Umbilical cord (tissue), 2 donors: ENCODE results near the gene CFAP57. TPM values are rescaled to one million over a fixed set of nuclear protein-coding genes. Genes with fewer than 3 reads are reported as not detected.

Experiments
- DNase-seq: peaks from one replicate; pipeline ENCODE4 v3.0.0-alpha.2; 2015; ENCODE audit warnings: low spot score
- total RNA-seq: library from RNA; depleted of rRNA; stranded (reverse); fragments of >200 nt; gene quantifications from one replicate; pipeline ENCODE4 v1.2.3, GENCODE V29; 2014; ENCODE audit warnings: low replicate concordance; ENCODE audit not compliant: insufficient read depth

Gene CFAP57
- total RNA-seq, 1 donor from 2014 or later = 5.3 TPM

DNA sequence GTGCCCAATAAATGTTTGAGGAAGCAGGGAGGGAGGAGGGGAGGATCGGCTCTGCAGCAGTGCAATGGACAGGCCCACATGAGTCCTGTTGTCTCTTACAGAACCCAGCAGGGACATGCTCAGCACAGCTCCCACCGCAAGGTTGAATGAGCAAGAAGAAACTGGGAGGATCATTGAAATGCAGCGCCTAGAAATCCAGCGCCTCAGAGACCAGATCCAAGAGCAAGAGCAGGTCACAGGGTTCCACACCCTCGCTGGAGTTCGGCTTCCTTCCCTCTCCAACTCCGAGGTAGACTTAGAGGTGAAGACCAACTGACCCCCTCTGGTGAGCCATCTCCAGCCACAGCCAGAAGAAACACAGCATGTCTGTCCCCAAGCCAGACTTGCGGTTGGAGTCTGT, 81.7 kb downstream of the CFAP57 start:
- no peak for DNase-seq

GRCh38 chr1:43255438-43256210, 83.5 kb downstream of the CFAP57 start:
- no peak for DNase-seq

GRCh38 chr1:43256675-43257570, 84.8 kb downstream of the CFAP57 start:
- DNase-seq = no peak

DNA sequence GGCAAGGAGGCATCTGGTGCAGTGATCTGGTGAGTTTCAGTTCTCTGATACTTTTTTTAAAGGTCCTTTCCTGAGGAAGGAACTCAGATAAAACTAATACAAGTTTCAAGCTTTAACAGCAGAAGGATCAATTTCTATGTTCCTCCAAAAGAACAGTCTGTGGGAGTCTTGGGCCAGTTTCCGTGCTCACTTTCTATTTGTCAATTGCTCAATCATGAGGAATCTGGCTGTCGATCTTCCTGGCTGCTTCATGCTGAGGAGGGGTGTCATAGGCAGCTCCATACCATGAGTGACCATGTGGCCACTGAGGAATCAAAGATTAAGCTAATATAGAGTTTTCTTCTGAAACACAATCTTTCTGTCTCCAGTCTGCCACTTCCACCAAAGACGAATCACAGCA, 86.2 kb downstream of the CFAP57 start:
- no peak for DNase-seq

DNA sequence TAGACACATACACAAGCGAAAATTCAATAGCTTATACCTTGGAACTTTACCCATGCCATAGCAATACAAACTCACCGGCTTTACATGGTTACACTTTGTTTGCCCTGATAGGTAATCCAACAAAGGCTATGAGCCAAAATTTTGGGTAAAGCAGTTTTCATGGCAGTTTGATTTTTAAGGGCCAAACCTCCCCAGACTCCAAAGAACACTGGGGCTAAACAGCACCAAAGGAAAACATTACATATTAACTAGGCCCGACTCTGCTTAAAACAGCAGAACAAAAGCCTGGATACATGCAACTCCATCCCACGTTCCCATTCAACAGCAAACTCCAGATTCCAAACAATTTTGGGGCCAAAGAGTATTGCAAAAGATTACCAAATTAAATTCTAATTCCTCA, 93.3 kb downstream of the CFAP57 start:
- no peak for DNase-seq

DNA sequence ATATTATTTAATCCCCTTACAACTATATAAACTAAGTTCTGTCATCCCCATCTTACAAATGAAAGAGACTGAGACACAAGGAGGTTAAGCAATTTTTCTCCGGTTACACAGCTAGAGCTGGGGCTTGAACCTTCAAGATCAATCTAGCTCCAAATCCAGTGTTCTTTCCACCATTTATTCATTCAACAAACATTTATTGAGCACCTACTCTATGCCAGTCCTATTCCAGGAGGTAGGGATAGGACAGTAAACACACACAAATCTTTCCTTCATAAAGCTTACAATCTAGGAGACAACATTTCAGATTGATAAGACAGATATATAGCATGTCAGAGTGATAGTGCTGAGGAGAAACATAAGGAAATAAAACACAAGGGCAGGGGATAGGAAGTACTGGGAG, 94.8 kb downstream of the CFAP57 start:
- DNase-seq = no peak

DNA sequence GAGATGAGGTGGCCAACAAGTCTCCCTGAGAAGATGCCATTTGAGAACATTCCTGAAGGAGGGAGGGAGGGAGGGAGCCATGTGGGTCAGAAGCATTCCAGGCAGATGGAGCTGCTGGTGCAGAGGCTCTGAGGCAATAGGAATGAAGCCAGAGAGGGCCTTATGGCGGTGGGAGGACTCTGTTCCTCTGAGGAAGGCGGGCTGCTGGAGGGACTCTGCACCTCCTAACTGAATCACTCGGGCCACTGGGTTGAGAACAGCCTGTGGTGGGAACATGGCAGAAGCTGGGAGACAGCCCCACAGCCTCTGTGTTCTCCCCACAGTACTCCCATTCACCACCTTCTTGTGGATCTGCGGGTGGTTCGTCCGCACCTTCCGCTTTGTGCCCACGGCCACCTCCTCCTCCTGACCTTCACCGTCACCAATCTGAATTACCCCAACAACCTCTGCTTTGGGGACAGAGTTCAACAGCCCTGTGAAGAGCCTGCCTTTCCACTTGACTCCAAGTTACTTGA, 95.2 kb downstream of the CFAP57 start:
- DNase-seq = peak; percentile 12

- DNase-seq = no peak
These were observed 95.8 kb downstream of the CFAP57 start for GRCh38 chr1:43267818-43268425.

GRCh38 chr1:43269627-43270375, 97.7 kb downstream of the CFAP57 start, which contains the start of gene TMEM125:
Gene TMEM125, plus strand, starts transcription at chr1:43269983. Its CDS starts 2,740 bp downstream, at chr1:43272723.
- no peak for DNase-seq

GRCh38 chr1:43270421-43271095, 98.4 kb downstream of the CFAP57 start:
- peak; percentile 54 for DNase-seq

- no peak for DNase-seq
These were observed 99.3 kb downstream of the CFAP57 start for GRCh38 chr1:43271186-43272118.

- DNase-seq = no peak
These were observed 100.0 kb downstream of the CFAP57 start for GRCh38 chr1:43272161-43272560.

GRCh38 chr1:43272576-43273571, 100.7 kb downstream of the CFAP57 start:
- DNase-seq = no peak

- DNase-seq = no peak
These were observed 101.6 kb downstream of the CFAP57 start for GRCh38 chr1:43273708-43274107.

DNA sequence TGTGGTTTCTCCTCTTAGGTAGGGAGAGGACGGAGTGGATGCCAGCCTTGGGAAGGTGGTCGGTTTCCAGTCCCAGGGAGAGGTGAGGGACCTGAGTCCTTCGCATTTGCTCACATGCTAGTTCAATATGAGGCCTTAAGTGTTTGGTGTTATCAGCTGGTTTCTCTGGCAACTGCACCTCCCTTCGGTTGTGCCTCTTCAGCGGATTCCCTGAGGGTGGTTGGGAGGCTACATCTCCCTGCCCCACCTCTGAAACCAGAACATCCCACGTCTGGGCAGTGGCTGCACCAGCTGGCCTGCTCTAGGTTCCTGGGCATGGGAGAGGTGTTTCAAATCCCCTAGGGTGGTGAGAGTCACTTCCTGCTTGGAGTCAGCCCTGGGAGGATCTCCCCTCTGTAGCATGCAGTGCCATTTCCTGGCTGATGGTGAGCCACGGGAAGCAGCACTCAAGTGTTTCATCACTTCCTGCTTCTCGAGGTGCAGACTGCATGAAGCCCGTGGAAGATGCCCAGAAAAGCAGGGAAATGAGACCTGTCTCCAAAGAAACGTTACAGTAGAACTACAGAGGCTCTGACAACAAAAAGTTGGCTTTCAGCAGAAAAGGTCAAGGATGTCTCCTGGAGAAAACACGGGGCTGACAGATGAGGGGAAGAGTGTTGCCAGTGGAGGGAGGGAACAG, 102.1 kb downstream of the CFAP57 start:
- DNase-seq = peak; percentile 9

DNA sequence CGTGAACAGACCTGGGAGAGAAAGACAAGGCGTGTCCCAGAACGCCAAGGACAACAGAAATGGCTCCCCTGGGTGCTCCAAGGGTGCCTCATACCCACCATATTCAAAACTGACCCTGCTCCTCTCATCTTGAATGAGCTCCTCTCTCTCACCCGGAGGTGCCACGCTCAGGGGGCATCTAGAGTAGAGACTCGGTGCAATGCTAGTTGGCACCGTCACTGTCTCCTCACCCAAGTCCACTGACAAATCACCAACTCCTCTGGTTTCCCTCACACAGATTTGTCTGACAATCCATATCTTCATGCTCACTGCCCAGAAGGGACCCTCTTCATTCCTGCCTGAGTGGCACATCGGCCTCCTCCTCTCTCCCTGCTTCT, 102.7 kb downstream of the CFAP57 start:
- no peak for DNase-seq

GRCh38 chr1:43275826-43276620, 103.9 kb downstream of the CFAP57 start:
- DNase-seq = no peak
